Measurements from ENCODE around the gene PTRHD1. TPM values are rescaled to one million over a fixed set of nuclear protein-coding genes. Genes with fewer than 3 reads are reported as not detected.

The PTRHD1 gene
- total and polyA plus RNA-seq, 8 donors: 8.4 to 41.0 (median 22.8) TPM

DNA sequence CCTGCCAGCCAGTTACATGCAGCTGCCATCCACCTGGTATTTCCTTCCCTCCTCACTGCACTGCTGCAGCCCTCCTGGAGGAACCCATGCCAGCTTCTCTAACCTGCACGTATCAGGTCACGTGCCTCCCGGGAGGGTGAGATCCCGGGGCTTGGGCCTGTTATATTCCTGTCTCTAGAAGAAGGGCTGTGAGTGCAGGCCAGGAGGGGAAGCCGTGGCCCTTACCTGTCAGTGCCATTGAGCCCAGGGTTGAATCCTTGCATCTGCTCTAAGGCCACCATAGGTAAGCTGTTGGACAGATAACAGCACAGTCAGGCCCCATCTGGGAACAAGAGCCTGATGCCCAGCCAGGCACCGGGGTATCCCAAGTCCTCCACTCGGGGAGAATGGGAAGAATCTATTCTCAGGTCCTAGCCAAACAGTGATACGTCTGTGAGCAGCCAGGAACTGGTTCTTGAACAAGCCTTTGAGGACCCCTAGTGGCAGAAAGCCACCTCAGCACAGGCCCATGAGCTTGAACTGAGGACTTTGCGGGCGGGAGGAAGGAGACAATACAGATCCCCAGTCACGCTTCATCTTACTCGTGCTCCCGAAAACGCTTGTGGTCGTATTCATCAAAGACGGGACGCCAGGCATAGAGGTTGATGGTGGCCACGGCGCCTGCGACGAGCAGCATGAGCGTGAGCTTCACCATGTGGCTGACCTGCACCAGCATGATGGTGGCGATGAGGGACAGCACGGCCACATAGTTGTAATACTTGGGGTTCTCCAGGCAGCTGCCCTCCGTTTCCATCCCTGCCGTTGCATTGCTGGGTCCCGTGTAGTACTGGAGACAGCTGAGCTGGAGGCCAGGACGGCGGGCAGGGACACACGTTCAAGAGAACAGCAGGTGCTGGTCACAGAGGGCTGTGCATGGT, 34.4 kb upstream of the PTRHD1 start:
- Histone ChIP-seq H3K27ac (no peak overlapping the region), H3K36me3 (peaks cover 0 to 39% (median 18%) of the 10 kb centered on the region in 4 donors), H3K4me1 (peaks cover 8 to 12% (median 10%) of the 10 kb centered on the region in 4 donors), H3K27me3 (no peaks in the 10 kb centered on the region), H3K9me3 (no peaks in the 10 kb centered on the region), H3K4me3 (no peak overlapping the region)
- TF ChIP-seq, protein P1, sequence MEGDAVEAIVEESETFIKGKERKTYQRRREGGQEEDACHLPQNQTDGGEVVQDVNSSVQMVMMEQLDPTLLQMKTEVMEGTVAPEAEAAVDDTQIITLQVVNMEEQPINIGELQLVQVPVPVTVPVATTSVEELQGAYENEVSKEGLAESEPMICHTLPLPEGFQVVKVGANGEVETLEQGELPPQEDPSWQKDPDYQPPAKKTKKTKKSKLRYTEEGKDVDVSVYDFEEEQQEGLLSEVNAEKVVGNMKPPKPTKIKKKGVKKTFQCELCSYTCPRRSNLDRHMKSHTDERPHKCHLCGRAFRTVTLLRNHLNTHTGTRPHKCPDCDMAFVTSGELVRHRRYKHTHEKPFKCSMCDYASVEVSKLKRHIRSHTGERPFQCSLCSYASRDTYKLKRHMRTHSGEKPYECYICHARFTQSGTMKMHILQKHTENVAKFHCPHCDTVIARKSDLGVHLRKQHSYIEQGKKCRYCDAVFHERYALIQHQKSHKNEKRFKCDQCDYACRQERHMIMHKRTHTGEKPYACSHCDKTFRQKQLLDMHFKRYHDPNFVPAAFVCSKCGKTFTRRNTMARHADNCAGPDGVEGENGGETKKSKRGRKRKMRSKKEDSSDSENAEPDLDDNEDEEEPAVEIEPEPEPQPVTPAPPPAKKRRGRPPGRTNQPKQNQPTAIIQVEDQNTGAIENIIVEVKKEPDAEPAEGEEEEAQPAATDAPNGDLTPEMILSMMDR (IDR thresholded peaks at IDR 0.05): peak in 5 of 7 experiments; percentile 77 to 92 (median 84)
- TF ChIP-seq POLR2A (IDR thresholded peaks at IDR 0.05) (no peak), POLR2AphosphoS5 (IDR thresholded peaks at IDR 0.05) (peak in 1 of 3 donors; percentile 16)
- intact Hi-C loops (cut with DNase I; ENCODE audit: low total_unique reads): loop anchor here (5.0 kb wide), 1 partner anchor 415 kb away; no protein-coding TSS in a partner anchor
- 29 to 38% (median 32%) methylated on average over 13 to 30 of the region's 30 CpGs for WGBS, 5 donors
- DNase-seq: peak; percentile 85 to 94

DNA sequence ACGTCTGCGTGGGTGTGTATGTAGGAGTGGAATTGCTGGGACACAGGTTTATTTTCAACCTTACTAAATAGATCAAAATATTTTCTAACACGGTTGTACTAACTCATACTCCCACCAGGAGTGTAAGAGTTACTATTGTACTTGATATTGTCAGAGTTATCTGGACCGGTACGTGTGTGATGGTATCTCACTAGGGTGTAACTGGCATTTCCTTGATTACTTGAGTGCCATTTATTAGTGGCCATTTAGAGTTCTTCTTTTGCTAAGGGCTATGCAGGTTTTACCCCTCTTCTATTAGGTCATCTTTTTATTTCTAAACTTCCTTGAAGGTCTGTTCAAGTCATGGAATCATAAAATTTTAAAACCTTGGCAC, 33.6 kb upstream of the PTRHD1 start:
- H3K4me3 ChIP-seq: no peak overlapping the region
- H3K9me3 ChIP-seq: no peaks in the 10 kb centered on the region
- TF ChIP-seq, protein P1 (IDR thresholded peaks at IDR 0.05): no peak
- no peak for TF ChIP-seq POLR2A (IDR thresholded peaks at IDR 0.05)
- no peak for TF ChIP-seq POLR2AphosphoS5 (IDR thresholded peaks at IDR 0.05)
- TF ChIP-seq EP300 (IDR thresholded peaks at IDR 0.05): no peak
- peaks cover 0 to 47% (median 26%) of the 10 kb centered on the region in 4 donors for H3K36me3 ChIP-seq
- no peaks in the 10 kb centered on the region for H3K27me3 ChIP-seq
- DNase-seq: no peak
- intact Hi-C loops (cut with DNase I; ENCODE audit: low total_unique reads): loop anchor here (5.0 kb wide), 1 partner anchor 414 kb away; no protein-coding TSS in a partner anchor
- WGBS, 5 donors: 38 to 61% (median 53%) methylated on average over 5 of the region's 5 CpGs
- peaks cover 8 to 12% (median 10%) of the 10 kb centered on the region in 4 donors for H3K4me1 ChIP-seq
- no peak overlapping the region for H3K27ac ChIP-seq

GRCh38 chr2:24825883-24826772, 32.9 kb upstream of the PTRHD1 start:
- TF ChIP-seq EP300 (IDR thresholded peaks at IDR 0.05) (no peak), POLR2AphosphoS5 (IDR thresholded peaks at IDR 0.05) (no peak), POLR2A (IDR thresholded peaks at IDR 0.05) (no peak)
- TF ChIP-seq, protein P1 (IDR thresholded peaks at IDR 0.05): no peak
- Histone ChIP-seq H3K4me1 (peaks cover 8 to 12% (median 10%) of the 10 kb centered on the region in 4 donors), H3K27ac (no peak overlapping the region), H3K27me3 (no peaks in the 10 kb centered on the region), H3K9me3 (no peaks in the 10 kb centered on the region), H3K4me3 (no peak overlapping the region), H3K36me3 (peaks cover 0 to 50% (median 32%) of the 10 kb centered on the region in 4 donors)
- DNase-seq: peak in 1 of 2 donors; percentile 20
- intact Hi-C loops (cut with DNase I; ENCODE audit: low total_unique reads): loop anchor here (5.0 kb wide), 1 partner anchor 414 kb away; no protein-coding TSS in a partner anchor
- WGBS, 5 donors: 84 to 93% (median 87%) methylated on average over 14 of the region's 14 CpGs

All from stomach (tissue), 9 donors.